Uterus (tissue), 2 donors: ENCODE results near the gene MTMR10.

Source experiments
- POLR2A ChIP-seq, 2 donors: fragments of 450-650 bp; IDR thresholded peaks; one replicate each; pipeline ENCODE4 v1.6.1; 2016; ENCODE audit warnings: antibody characterized with exemption in 2 of 2, mild to moderate bottlenecking in 1 of 2, moderate library complexity in 1 of 2
- TF ChIP-seq, protein P1 (sequence below), 4 experiments: fragments of 200-600 bp in 2 of 4; fragments of 450-650 bp in 2 of 4; sonication (generic) in 2 of 4; IDR thresholded peaks; one replicate each; pipeline ENCODE4 v1.5.1; 2016 to 2019; ENCODE audit warnings: antibody characterized with exemption in 4 of 4, mild to moderate bottlenecking in 2 of 4, moderate library complexity in 1 of 4

DNA sequence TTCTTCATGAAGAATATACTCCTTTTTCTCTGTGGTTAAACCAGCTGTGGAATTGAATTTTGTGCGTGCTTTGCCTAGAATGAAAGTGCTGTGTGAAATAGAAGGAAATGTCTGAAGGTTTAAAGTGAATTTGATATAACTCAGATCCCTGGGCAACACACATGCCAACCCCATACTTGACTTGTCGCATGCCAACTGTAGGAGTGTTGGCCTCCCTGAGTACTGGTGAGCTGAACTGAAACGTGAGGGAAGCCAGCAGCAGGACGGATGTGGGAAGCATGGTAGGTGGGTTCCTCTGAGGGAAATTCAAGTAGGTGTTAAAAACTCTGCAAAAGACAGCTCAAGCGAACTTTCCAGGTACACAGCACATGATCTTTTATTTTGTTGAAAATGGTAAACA, 73.1 kb downstream of the MTMR10 start:
- no peak for TF ChIP-seq POLR2A (IDR thresholded peaks at IDR 0.05)
- TF ChIP-seq, protein P1, sequence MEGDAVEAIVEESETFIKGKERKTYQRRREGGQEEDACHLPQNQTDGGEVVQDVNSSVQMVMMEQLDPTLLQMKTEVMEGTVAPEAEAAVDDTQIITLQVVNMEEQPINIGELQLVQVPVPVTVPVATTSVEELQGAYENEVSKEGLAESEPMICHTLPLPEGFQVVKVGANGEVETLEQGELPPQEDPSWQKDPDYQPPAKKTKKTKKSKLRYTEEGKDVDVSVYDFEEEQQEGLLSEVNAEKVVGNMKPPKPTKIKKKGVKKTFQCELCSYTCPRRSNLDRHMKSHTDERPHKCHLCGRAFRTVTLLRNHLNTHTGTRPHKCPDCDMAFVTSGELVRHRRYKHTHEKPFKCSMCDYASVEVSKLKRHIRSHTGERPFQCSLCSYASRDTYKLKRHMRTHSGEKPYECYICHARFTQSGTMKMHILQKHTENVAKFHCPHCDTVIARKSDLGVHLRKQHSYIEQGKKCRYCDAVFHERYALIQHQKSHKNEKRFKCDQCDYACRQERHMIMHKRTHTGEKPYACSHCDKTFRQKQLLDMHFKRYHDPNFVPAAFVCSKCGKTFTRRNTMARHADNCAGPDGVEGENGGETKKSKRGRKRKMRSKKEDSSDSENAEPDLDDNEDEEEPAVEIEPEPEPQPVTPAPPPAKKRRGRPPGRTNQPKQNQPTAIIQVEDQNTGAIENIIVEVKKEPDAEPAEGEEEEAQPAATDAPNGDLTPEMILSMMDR (IDR thresholded peaks at IDR 0.05) = no peak
